HepG2 (cell line): ENCODE measurements around the gene PPP1R9A. TPM values are rescaled to one million over a fixed set of nuclear protein-coding genes. Genes with fewer than 3 reads are reported as not detected.

Source experiments
- ATAC-seq: fragments of 200-7000 bp; cut with Tn5 transposase; 3 replicates; pipeline ENCODE4 v1.9.1; 2020; ENCODE audit warnings: mild to moderate bottlenecking, moderate library complexity
- BruUV-seq: library from RNA; stranded (reverse); fragments of 400-500 nt; replicated peaks from 2 replicates; lab custom pipeline; 2021; lab: Mats Ljungman, UMichigan
- CTCF ChIA-PET: fragments of 300-600 bp; formaldehyde crosslinking; extraction: SDS; loops from one replicate; lab custom pipeline; 2021; ENCODE audit warnings: low total read pairs, inconsistent platforms, low intra/inter-chr PET ratio; lab: Yijun Ruan, JAX
- POLR2A ChIA-PET: fragments of 350-600 bp; sonication (Branson Sonifier 250); formaldehyde crosslinking; loops from one replicate; lab custom pipeline; 2020; ENCODE audit warnings: antibody characterized with exemption, inconsistent platforms; lab: Yijun Ruan, JAX
- DNase-seq: peaks from one replicate; pipeline ENCODE4 v3.0.0-alpha.2; 2015; ENCODE audit warnings: low spot score
- FAIRE-seq: peaks from 3 replicates; lab custom pipeline; 2011; peaks lifted over from hg19 to GRCh38; lab: Jason Lieb, UNC
- H2AFZ ChIP-seq: one replicate; pipeline ENCODE4 v1.6.1; 2011; ENCODE audit warnings: low read length, inconsistent platforms
- H3K27ac ChIP-seq: fragments of 300-600 bp; 3 replicates; pipeline ENCODE4 v1.8.0; 2011; ENCODE audit warnings: mixed run types, mild to moderate bottlenecking, mixed read lengths, low read length, inconsistent platforms; ENCODE audit not compliant: insufficient read depth; ENCODE audit errors: extremely low read length
- H3K27me3 ChIP-seq, 2 experiments: fragments of 200-600 bp in 1 of 2; 2 replicates in 1 of 2; 3 replicates in 1 of 2; pipeline versions ENCODE4 v1.6.0 to v1.8.0; 2011; ENCODE audit warnings: low read length in 2 of 2, mild to moderate bottlenecking in 2 of 2, moderate library complexity in 2 of 2, inconsistent platforms in 1 of 2; ENCODE audit not compliant: insufficient read depth in 2 of 2, control insufficient read depth in 1 of 2
- H3K36me3 ChIP-seq, 2 experiments: fragments of 200-600 bp in 1 of 2; replicated peaks in 1 of 2; 2 replicates in 1 of 2; 3 replicates in 1 of 2; pipeline versions ENCODE4 v1.5.1 to v1.8.0; 2011; ENCODE audit warnings: low read length in 2 of 2, inconsistent platforms in 1 of 2; ENCODE audit not compliant: insufficient read depth in 2 of 2, control insufficient read depth in 1 of 2
- H3K4me1 ChIP-seq: 2 replicates; pipeline ENCODE4 v1.5.1; 2012; ENCODE audit warnings: low read length, inconsistent platforms; ENCODE audit not compliant: insufficient read depth
- H3K4me2 ChIP-seq: 2 replicates; pipeline ENCODE4 v1.6.0; 2011; ENCODE audit warnings: low read depth, low read length, inconsistent platforms
- H3K4me3 ChIP-seq, 3 experiments: fragments of 200-600 bp in 1 of 3; sonication (generic), shearing (Covaris generic) in 1 of 3; replicated peaks in 1 of 3; 2 replicates each; pipeline ENCODE4 v1.5.1; 2011 to 2016; ENCODE audit warnings: low read length in 3 of 3, inconsistent platforms in 2 of 3, low read depth in 2 of 3, mild to moderate bottlenecking in 2 of 3, control low read depth in 1 of 3, mixed read lengths in 1 of 3; ENCODE audit not compliant: insufficient read depth in 1 of 3
- H3K79me2 ChIP-seq: one replicate; pipeline ENCODE4 v1.6.1; 2011; ENCODE audit warnings: low read length, inconsistent platforms; ENCODE audit not compliant: insufficient read depth
- H3K9ac ChIP-seq: 2 replicates; pipeline ENCODE4 v1.6.0; 2011; ENCODE audit warnings: mild to moderate bottlenecking, low read depth, low read length, inconsistent platforms; ENCODE audit not compliant: insufficient read depth
- H3K9me3 ChIP-seq: 2 replicates; pipeline ENCODE4 v1.5.1; 2012; ENCODE audit warnings: mild to moderate bottlenecking, low read length
- H4K20me1 ChIP-seq: 2 replicates; pipeline ENCODE4 v1.6.0; 2011; ENCODE audit warnings: inconsistent platforms, mild to moderate bottlenecking, low read length, moderate library complexity; ENCODE audit not compliant: insufficient read depth
- JDP2 ChIP-seq: sonication (generic); formaldehyde crosslinking; IDR thresholded peaks from 2 replicates; pipeline ENCODE4 v1.8.1; 2022; ENCODE audit warnings: missing genetic modification reagents, borderline replicate concordance
- PHF21A ChIP-seq: sonication (generic); formaldehyde crosslinking; IDR thresholded peaks from 2 replicates; pipeline ENCODE4 v1.5.0; 2020; ENCODE audit warnings: mild to moderate bottlenecking, missing genetic modification reagents
- SP5 ChIP-seq: IDR thresholded peaks from 2 replicates; pipeline ENCODE4 v1.6.1; 2016; ENCODE audit warnings: low read depth, borderline replicate concordance
- ZNF136 ChIP-seq: sonication (generic); formaldehyde crosslinking; IDR thresholded peaks from 2 replicates; pipeline ENCODE4 v1.8.1; 2022; ENCODE audit warnings: low read depth, mild to moderate bottlenecking, moderate library complexity, missing genetic modification reagents
- ZNF343 ChIP-seq: sonication (generic); formaldehyde crosslinking; IDR thresholded peaks from 2 replicates; pipeline ENCODE4 v1.4.0; 2020; ENCODE audit warnings: mild to moderate bottlenecking, missing genetic modification reagents
- ZNF432 ChIP-seq: sonication (generic); formaldehyde crosslinking; IDR thresholded peaks from 2 replicates; pipeline ENCODE4 v1.5.0; 2020; ENCODE audit warnings: missing genetic modification reagents, mild to moderate bottlenecking, borderline replicate concordance
- ZNF563 ChIP-seq: sonication (generic); formaldehyde crosslinking; IDR thresholded peaks from 2 replicates; pipeline ENCODE4 v1.8.0; 2022; ENCODE audit warnings: mild to moderate bottlenecking, moderate library complexity, missing genetic modification reagents
- ZNF674 ChIP-seq: sonication (generic); formaldehyde crosslinking; IDR thresholded peaks from 2 replicates; pipeline ENCODE4 v1.5.0; 2020; ENCODE audit warnings: low read depth, mild to moderate bottlenecking, missing genetic modification reagents
- ZNF772 ChIP-seq: sonication (generic); formaldehyde crosslinking; IDR thresholded peaks from 2 replicates; pipeline ENCODE4 v1.5.0; 2020; ENCODE audit warnings: mild to moderate bottlenecking, missing genetic modification reagents
- WGBS: methylation state at CpG from one replicate; pipeline ENCODE4 v1.1.6; 2017; ENCODE audit warnings: low lambda C conversion rate; 5-methylcytosine and 5-hydroxymethylcytosine counted together
- in situ Hi-C: cut with HindIII; loops from 2 replicates; pipeline ENCODE4 v1.10.0; 2017; ENCODE audit warnings: low pct_unique_long_range_greater_than_20kb; ENCODE audit not compliant: extremely low pct_ligation_motif_present
- intact Hi-C: fragments of 100-400 bp; cut with micrococcal nuclease; formaldehyde crosslinking; loops from one replicate; pipeline ENCODE4 v1.10.0; 2022; ENCODE audit not compliant: unreplicated experiment
- polyA plus RNA-seq, 8 experiments: library from polyadenylated mRNA; depleted of rRNA in 3 of 8; stranded (reverse) in 7 of 8; unstranded in 1 of 8; fragments of >200 nt; fragmentation: Illumina TruSeq in 4 of 8; extraction: Trizol in 4 of 8; gene quantifications; 2 replicates each; pipeline versions ENCODE4 v1.2.1 to v1.2.3, GENCODE V29; 2011 to 2016; ENCODE audit warnings: low read depth in 4 of 8, missing spikeins in 1 of 8, mixed read lengths in 1 of 8; ENCODE audit not compliant: insufficient read depth in 1 of 8
- total RNA-seq, 5 experiments: library from RNA; depleted of rRNA; stranded (reverse); fragments of >200 nt; fragmentation: Illumina TruSeq; extraction: Trizol; gene quantifications; 2 replicates each; pipeline ENCODE4 v1.2.3, GENCODE V29; 2016; ENCODE audit warnings: low read depth in 1 of 5
- TF ChIP-seq, protein P1 (sequence below): sonication (generic); formaldehyde crosslinking; IDR thresholded peaks from 2 replicates; pipeline ENCODE4 v1.4.0; 2020; ENCODE audit warnings: mild to moderate bottlenecking, missing genetic modification reagents
- TF ChIP-seq, protein P2 (sequence below): sonication (generic); IDR thresholded peaks from 2 replicates; pipeline ENCODE4 v1.6.1; 2016; ENCODE audit warnings: low read depth, borderline replicate concordance
- TF ChIP-seq, protein P3 (sequence below): sonication (generic); formaldehyde crosslinking; conservative IDR thresholded peaks from 2 replicates; pipeline ENCODE4 v1.4.0; 2020; ENCODE audit warnings: missing genetic modification reagents
- TF ChIP-seq, protein P4 (sequence below): sonication (generic); formaldehyde crosslinking; IDR thresholded peaks from 2 replicates; pipeline ENCODE4 v1.5.0; 2020; ENCODE audit warnings: mild to moderate bottlenecking, low read depth, missing genetic modification reagents, borderline replicate concordance
- TF ChIP-seq, protein P5 (sequence below): sonication (generic); formaldehyde crosslinking; IDR thresholded peaks from 2 replicates; pipeline ENCODE4 v1.4.0; 2020; ENCODE audit warnings: missing genetic modification reagents

Gene PPP1R9A
- total and polyA plus RNA-seq, 2 of the 13 experiments (the other 11 are each of a cell fraction or from before 2014, with no cell fraction given) = 11.4 to 31.9 TPM

DNA sequence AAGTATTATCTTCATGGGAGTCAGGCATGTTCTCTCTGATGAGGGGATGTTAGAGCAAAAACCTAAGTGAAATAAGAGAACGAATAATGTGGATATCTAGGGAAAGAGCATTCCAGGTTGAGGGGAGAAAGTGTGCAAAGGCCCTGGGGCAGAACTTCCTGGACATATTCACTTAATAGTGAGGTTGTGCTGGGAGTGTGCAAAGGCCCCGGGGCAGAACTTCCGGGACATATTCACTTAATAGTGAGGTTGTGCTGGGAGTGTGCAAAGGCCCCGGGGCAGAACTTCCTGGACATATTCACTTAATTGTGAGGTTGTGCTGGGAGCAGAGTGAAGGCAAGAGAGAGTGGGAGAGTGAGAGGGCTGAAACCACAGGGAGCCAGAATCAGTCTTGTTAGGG, 405.2 kb downstream of the PPP1R9A start (continued):
- TF ChIP-seq, protein P1, sequence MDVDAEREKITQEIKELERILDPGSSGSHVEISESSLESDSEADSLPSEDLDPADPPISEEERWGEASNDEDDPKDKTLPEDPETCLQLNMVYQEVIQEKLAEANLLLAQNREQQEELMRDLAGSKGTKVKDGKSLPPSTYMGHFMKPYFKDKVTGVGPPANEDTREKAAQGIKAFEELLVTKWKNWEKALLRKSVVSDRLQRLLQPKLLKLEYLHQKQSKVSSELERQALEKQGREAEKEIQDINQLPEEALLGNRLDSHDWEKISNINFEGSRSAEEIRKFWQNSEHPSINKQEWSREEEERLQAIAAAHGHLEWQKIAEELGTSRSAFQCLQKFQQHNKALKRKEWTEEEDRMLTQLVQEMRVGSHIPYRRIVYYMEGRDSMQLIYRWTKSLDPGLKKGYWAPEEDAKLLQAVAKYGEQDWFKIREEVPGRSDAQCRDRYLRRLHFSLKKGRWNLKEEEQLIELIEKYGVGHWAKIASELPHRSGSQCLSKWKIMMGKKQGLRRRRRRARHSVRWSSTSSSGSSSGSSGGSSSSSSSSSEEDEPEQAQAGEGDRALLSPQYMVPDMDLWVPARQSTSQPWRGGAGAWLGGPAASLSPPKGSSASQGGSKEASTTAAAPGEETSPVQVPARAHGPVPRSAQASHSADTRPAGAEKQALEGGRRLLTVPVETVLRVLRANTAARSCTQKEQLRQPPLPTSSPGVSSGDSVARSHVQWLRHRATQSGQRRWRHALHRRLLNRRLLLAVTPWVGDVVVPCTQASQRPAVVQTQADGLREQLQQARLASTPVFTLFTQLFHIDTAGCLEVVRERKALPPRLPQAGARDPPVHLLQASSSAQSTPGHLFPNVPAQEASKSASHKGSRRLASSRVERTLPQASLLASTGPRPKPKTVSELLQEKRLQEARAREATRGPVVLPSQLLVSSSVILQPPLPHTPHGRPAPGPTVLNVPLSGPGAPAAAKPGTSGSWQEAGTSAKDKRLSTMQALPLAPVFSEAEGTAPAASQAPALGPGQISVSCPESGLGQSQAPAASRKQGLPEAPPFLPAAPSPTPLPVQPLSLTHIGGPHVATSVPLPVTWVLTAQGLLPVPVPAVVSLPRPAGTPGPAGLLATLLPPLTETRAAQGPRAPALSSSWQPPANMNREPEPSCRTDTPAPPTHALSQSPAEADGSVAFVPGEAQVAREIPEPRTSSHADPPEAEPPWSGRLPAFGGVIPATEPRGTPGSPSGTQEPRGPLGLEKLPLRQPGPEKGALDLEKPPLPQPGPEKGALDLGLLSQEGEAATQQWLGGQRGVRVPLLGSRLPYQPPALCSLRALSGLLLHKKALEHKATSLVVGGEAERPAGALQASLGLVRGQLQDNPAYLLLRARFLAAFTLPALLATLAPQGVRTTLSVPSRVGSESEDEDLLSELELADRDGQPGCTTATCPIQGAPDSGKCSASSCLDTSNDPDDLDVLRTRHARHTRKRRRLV (CRISPR knock-in tag) = no peak
- TF ChIP-seq, protein P2, sequence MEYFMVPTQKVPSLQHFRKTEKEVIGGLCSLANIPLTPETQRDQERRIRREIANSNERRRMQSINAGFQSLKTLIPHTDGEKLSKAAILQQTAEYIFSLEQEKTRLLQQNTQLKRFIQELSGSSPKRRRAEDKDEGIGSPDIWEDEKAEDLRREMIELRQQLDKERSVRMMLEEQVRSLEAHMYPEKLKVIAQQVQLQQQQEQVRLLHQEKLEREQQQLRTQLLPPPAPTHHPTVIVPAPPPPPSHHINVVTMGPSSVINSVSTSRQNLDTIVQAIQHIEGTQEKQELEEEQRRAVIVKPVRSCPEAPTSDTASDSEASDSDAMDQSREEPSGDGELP = no peak

DNA sequence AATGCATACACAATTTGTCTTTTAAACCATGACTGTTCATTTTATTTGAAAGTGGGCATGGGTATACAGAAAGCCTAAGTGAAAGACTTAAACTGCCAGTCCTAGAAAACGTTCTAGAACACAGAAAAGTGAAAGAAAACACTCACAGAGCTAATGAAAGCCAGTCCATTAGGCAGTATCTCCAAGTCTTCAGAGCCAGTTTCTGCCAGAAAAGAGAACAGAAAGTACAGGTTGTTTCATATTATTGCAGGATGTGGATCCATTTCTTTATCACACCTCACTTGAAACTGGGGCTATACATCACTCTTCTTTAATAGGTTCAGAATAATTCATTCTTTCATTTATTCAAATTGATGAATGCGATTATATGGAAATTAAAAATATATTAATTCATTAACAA, 409.2 kb downstream of the PPP1R9A start:
- H3K27ac ChIP-seq = no peak overlapping the region
- H3K79me2 ChIP-seq = no peaks in the 10 kb centered on the region
- no peaks in the 10 kb centered on the region for H3K36me3 ChIP-seq
- no peak overlapping the region for H3K9ac ChIP-seq
- no peak overlapping the region for H3K4me3 ChIP-seq
- in situ Hi-C loops = no loop called here
- no peaks in the 10 kb centered on the region for H3K9me3 ChIP-seq
- DNase-seq = no peak
- FAIRE-seq = no peak
- H2AFZ ChIP-seq = no peak overlapping the region
- H3K4me1 ChIP-seq = peaks cover 27% of the 10 kb centered on the region
- 50% methylated on average over 2 of the region's 2 CpGs for WGBS
- no peaks in the 10 kb centered on the region for H3K27me3 ChIP-seq
- no TSS peak for BruUV-seq
- intact Hi-C loops = no loop called here
- ChIA-PET POLR2A (no interaction called here), CTCF (no interaction called here)
- ATAC-seq = no peak
- no peaks in the 10 kb centered on the region for H4K20me1 ChIP-seq
- H3K4me2 ChIP-seq = no peak overlapping the region
- TF ChIP-seq ZNF343 (CRISPR knock-in tag) (no peak), ZNF674 (CRISPR knock-in tag) (no peak), ZNF563 (CRISPR knock-in tag) (no peak), ZNF772 (CRISPR knock-in tag) (no peak), SP5 (no peak), JDP2 (CRISPR knock-in tag) (no peak), PHF21A (CRISPR knock-in tag) (no peak), ZNF136 (no peak), ZNF432 (no peak)
- TF ChIP-seq, protein P3, sequence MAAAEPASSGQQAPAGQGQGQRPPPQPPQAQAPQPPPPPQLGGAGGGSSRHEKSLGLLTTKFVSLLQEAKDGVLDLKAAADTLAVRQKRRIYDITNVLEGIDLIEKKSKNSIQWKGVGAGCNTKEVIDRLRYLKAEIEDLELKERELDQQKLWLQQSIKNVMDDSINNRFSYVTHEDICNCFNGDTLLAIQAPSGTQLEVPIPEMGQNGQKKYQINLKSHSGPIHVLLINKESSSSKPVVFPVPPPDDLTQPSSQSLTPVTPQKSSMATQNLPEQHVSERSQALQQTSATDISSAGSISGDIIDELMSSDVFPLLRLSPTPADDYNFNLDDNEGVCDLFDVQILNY (CRISPR knock-in tag) = no peak
- TF ChIP-seq, protein P4, sequence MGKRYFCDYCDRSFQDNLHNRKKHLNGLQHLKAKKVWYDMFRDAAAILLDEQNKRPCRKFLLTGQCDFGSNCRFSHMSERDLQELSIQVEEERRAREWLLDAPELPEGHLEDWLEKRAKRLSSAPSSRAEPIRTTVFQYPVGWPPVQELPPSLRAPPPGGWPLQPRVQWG (CRISPR knock-in tag) = no peak
- TF ChIP-seq, protein P5, sequence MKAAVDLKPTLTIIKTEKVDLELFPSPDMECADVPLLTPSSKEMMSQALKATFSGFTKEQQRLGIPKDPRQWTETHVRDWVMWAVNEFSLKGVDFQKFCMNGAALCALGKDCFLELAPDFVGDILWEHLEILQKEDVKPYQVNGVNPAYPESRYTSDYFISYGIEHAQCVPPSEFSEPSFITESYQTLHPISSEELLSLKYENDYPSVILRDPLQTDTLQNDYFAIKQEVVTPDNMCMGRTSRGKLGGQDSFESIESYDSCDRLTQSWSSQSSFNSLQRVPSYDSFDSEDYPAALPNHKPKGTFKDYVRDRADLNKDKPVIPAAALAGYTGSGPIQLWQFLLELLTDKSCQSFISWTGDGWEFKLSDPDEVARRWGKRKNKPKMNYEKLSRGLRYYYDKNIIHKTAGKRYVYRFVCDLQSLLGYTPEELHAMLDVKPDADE (CRISPR knock-in tag) = no peak
